ENCODE data around the gene SH2D3C.
A peak's percentile ranks its signal among the peaks of the same experiment; 100 is the strongest.

Gene SH2D3C

GRCh38 chr9:127741831-127742434 is 36.5 kb downstream of the SH2D3C start:
- DNase-seq (ENCODE audit: low spot score) = peak; percentile 91

- no peak for DNase-seq (ENCODE audit: low spot score)
These were observed 38.7 kb downstream of the SH2D3C start for GRCh38 chr9:127739614-127740330.

GRCh38 chr9:127738666-127739065 is 39.8 kb downstream of the SH2D3C start:
- DNase-seq (ENCODE audit: low spot score) = no peak

GRCh38 chr9:127735530-127736185 is 42.8 kb downstream of the SH2D3C start:
- DNase-seq (ENCODE audit: low spot score) = no peak

GRCh38 chr9:127734747-127735529 is 43.5 kb downstream of the SH2D3C start, which contains the start of gene TOR2A:
TOR2A (minus strand) TSS chr9:127735294; CDS start chr9:127735270, 24 bp downstream.
- peak; percentile 95 for DNase-seq (ENCODE audit: low spot score)

- DNase-seq (ENCODE audit: low spot score) = no peak
These were observed 44.2 kb downstream of the SH2D3C start for GRCh38 chr9:127734247-127734746.

- no peak for DNase-seq (ENCODE audit: low spot score)
These were observed 44.9 kb downstream of the SH2D3C start for GRCh38 chr9:127733614-127734013.

- no peak for DNase-seq (ENCODE audit: low spot score)
These were observed 46.0 kb downstream of the SH2D3C start for GRCh38 chr9:127732444-127732843.

GRCh38 chr9:127731938-127732337 is 46.5 kb downstream of the SH2D3C start:
- no peak for DNase-seq (ENCODE audit: low spot score)

- DNase-seq (ENCODE audit: low spot score) = no peak
These were observed 47.6 kb downstream of the SH2D3C start for GRCh38 chr9:127730799-127731410.

- DNase-seq (ENCODE audit: low spot score) = no peak
These were observed 48.2 kb downstream of the SH2D3C start for GRCh38 chr9:127730262-127730661.

GRCh38 chr9:127729522-127730256 is 48.8 kb downstream of the SH2D3C start:
- DNase-seq (ENCODE audit: low spot score) = no peak

GRCh38 chr9:127728808-127729207 is 49.7 kb downstream of the SH2D3C start:
- DNase-seq (ENCODE audit: low spot score) = no peak

- no peak for DNase-seq (ENCODE audit: low spot score)
These were observed 51.6 kb downstream of the SH2D3C start for GRCh38 chr9:127726871-127727270.

GRCh38 chr9:127724012-127724411 is 54.5 kb downstream of the SH2D3C start:
- DNase-seq (ENCODE audit: low spot score) = no peak

GRCh38 chr9:127723444-127723843 is 55.0 kb downstream of the SH2D3C start:
- no peak for DNase-seq (ENCODE audit: low spot score)

GRCh38 chr9:127723013-127723412 is 55.5 kb downstream of the SH2D3C start:
- no peak for DNase-seq (ENCODE audit: low spot score)

GRCh38 chr9:127722055-127722745 is 56.3 kb downstream of the SH2D3C start:
- no peak for DNase-seq (ENCODE audit: low spot score)

GRCh38 chr9:127721391-127721821 is 57.1 kb downstream of the SH2D3C start:
- DNase-seq (ENCODE audit: low spot score) = no peak

GRCh38 chr9:127720865-127721227 is 57.6 kb downstream of the SH2D3C start:
- DNase-seq (ENCODE audit: low spot score) = no peak
